Measurements from ENCODE around the gene PRKAG3. TPM values are rescaled to one million over a fixed set of nuclear protein-coding genes. Genes with fewer than 3 reads are reported as not detected.

PRKAG3 gene
- total RNA-seq, 1 donor from 2014 or later: not detected

DNA sequence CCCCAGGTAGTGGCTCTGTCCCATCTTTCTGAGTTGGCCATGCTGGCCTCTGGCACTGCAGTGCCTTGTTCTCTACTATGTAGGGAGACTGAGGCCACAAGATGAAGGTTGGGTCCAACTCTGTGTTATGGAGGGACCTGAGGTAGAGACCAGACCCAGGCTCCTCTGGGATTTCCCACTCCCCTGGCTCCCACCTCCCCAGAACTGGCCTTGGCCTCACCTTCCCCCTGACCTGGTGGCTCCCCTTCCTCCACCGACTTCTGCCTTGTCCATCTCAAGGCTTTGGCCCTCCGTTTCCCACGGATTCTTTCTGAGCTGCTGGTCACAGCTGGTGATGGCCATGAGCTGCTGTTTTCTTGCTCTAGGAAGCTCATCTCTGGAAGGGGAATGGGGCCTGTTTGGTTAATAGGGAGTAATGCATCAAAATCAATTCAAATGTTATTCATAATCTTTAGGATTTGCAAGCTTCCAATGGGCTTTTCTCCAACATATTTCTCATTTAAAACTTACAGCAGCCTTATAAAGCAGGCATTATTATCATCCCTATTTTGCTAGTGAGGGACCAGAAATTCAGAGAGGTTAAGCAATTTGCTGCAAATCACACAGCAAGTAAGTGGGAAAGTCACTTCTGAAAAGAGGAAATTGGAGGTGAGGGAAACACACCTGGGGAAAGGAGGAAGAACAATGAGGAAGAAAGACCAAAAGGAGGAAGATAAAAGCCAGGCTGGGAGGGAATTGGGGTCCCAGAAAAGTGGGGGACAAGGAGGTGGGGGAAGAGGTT, 887 bp downstream of the PRKAG3 start:
- Mint-ChIP-seq H3K4me3 (ENCODE audit: low read depth) (no peak overlapping the region), H3K27me3 (peaks cover 44% of the 10 kb centered on the region)
- DNase-seq (ENCODE audit: low spot score, unreplicated experiment): no peak

GRCh38 chr2:218829868-218830451, 1.6 kb downstream of the PRKAG3 start:
- Mint-ChIP-seq H3K27ac (no peak overlapping the region), H3K4me3 (ENCODE audit: low read depth) (no peak overlapping the region), H3K9me3 (ENCODE audit: low read depth) (no peaks in the 10 kb centered on the region), H3K4me1 (ENCODE audit: low read depth) (no peaks in the 10 kb centered on the region), H3K27me3 (peaks cover 43% of the 10 kb centered on the region), H3K36me3 (ENCODE audit: insufficient read depth) (no peaks in the 10 kb centered on the region)
- DNase-seq (ENCODE audit: low spot score, unreplicated experiment): no peak
- no peak for TF ChIP-seq CTCF (IDR thresholded peaks at IDR 0.05; ENCODE audit: unreplicated experiment)

More for the DNA sequence above, 887 bp downstream of the PRKAG3 start:
- Mint-ChIP-seq H3K4me1 (ENCODE audit: low read depth) (no peaks in the 10 kb centered on the region), H3K36me3 (ENCODE audit: insufficient read depth) (no peaks in the 10 kb centered on the region), H3K27ac (no peak overlapping the region), H3K9me3 (ENCODE audit: low read depth) (no peaks in the 10 kb centered on the region)
- no peak for TF ChIP-seq CTCF (IDR thresholded peaks at IDR 0.05; ENCODE audit: unreplicated experiment)

GRCh38 chr2:218828477-218828778, 3.2 kb downstream of the PRKAG3 start:
- no peaks in the 10 kb centered on the region for H3K4me1 Mint-ChIP-seq (ENCODE audit: low read depth)
- no peak for TF ChIP-seq CTCF (IDR thresholded peaks at IDR 0.05; ENCODE audit: unreplicated experiment)
- H3K27ac Mint-ChIP-seq: no peak overlapping the region
- no peak for DNase-seq (ENCODE audit: low spot score, unreplicated experiment)
- H3K27me3 Mint-ChIP-seq: peaks cover 37% of the 10 kb centered on the region
- H3K9me3 Mint-ChIP-seq (ENCODE audit: low read depth): no peaks in the 10 kb centered on the region
- H3K4me3 Mint-ChIP-seq (ENCODE audit: low read depth): no peak overlapping the region
- no peaks in the 10 kb centered on the region for H3K36me3 Mint-ChIP-seq (ENCODE audit: insufficient read depth)

DNA sequence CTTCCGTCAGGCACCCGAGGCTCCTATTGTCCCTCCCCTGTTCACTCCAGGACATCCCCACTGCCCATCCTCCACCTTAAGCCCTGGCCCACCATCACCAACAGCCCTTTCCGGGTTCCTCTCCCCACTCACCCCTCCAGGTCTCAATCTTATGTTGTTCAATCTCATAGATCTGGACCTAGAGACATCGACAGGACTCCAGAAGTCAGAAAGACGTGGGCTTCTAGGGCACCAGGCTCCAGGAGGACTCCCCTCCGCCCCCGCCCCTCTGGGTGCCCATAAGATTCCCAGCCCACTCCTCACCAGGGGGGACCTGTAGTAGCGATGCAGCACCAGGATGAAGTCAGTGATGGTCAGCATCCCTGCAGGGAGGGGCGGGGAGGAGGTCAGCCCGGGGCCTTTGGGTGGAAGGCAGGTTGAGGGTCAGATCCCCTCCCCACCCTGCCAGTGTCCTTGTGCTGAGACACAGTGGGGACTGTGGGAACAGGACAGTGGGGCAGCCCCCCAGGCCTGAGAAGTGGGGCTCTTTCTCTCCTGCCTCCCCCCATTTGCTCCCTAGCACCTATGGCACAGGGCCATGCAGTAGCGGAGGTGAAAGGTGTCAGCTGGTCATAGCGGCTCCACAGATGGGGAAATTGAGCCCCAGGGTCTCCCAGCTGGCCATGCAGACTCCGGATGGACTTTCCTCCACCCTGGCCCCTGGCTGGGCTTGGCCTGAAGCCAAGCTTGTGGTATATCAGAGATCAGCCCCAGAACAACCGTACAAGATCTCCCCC, 3.7 kb downstream of the PRKAG3 start:
- TF ChIP-seq CTCF (IDR thresholded peaks at IDR 0.05; ENCODE audit: unreplicated experiment): no peak
- H3K36me3 Mint-ChIP-seq (ENCODE audit: insufficient read depth): no peaks in the 10 kb centered on the region
- no peak overlapping the region for H3K27ac Mint-ChIP-seq
- H3K27me3 Mint-ChIP-seq: peaks cover 31% of the 10 kb centered on the region
- no peaks in the 10 kb centered on the region for H3K9me3 Mint-ChIP-seq (ENCODE audit: low read depth)
- H3K4me3 Mint-ChIP-seq (ENCODE audit: low read depth): no peak overlapping the region
- no peaks in the 10 kb centered on the region for H3K4me1 Mint-ChIP-seq (ENCODE audit: low read depth)
- no peak for DNase-seq (ENCODE audit: low spot score, unreplicated experiment)

GRCh38 chr2:218826791-218827190, 4.8 kb downstream of the PRKAG3 start:
- TF ChIP-seq CTCF (IDR thresholded peaks at IDR 0.05; ENCODE audit: unreplicated experiment): no peak
- no peak overlapping the region for H3K4me3 Mint-ChIP-seq (ENCODE audit: low read depth)
- no peaks in the 10 kb centered on the region for H3K36me3 Mint-ChIP-seq (ENCODE audit: insufficient read depth)
- no peaks in the 10 kb centered on the region for H3K9me3 Mint-ChIP-seq (ENCODE audit: low read depth)
- H3K4me1 Mint-ChIP-seq (ENCODE audit: low read depth): no peaks in the 10 kb centered on the region
- no peak for DNase-seq (ENCODE audit: low spot score, unreplicated experiment)
- H3K27me3 Mint-ChIP-seq: peaks cover 23% of the 10 kb centered on the region
- H3K27ac Mint-ChIP-seq: no peak overlapping the region
